CD4-positive, alpha-beta T cell (primary cell): ENCODE data around the gene METTL25. TPM values are rescaled to one million over a fixed set of nuclear protein-coding genes. Genes with fewer than 3 reads are reported as not detected.

Source experiments
- ATAC-seq: fragments of 200-7000 bp; cut with Tn5 transposase; one replicate; pipeline ENCODE4 v1.10.0; 2022; ENCODE audit warnings: mild to moderate bottlenecking; ENCODE audit not compliant: poor library complexity
- CTCF ChIA-PET: fragments of 350-600 bp; sonication (Branson Sonifier 250); formaldehyde crosslinking; loops from one replicate; lab custom pipeline; 2021; ENCODE audit warnings: antibody characterized with exemption, inconsistent platforms; lab: Charles Lee
- POLR2A ChIA-PET: fragments of 350-600 bp; sonication (Branson Sonifier 250); formaldehyde crosslinking; loops from one replicate; lab custom pipeline; 2021; ENCODE audit warnings: antibody characterized with exemption, inconsistent platforms; lab: Charles Lee
- DNase-seq, 14 experiments: peaks; one replicate each; pipeline ENCODE4 v3.0.0-alpha.2; 2013 to 2020; ENCODE audit warnings: mixed read lengths in 2 of 14
- H3K27ac ChIP-seq, 2 donors: one replicate each; pipeline versions ENCODE4 v1.5.1 to v1.7.0; 2013; ENCODE audit warnings: low read length in 2 of 2, low read depth in 1 of 2, mild to moderate bottlenecking in 1 of 2
- H3K27me3 ChIP-seq, 2 experiments: 1 replicate in 1 of 2; 2 replicates in 1 of 2; pipeline versions ENCODE4 v1.6.1 to v1.7.0; 2013; ENCODE audit warnings: low read length in 2 of 2, control low read depth in 1 of 2, mild to moderate bottlenecking in 1 of 2, moderate library complexity in 1 of 2; ENCODE audit not compliant: insufficient read depth in 2 of 2, control insufficient read depth in 1 of 2
- H3K36me3 ChIP-seq: one replicate; pipeline ENCODE4 v1.6.1; 2013; ENCODE audit warnings: low read length, control low read depth; ENCODE audit not compliant: insufficient read depth
- H3K4me1 ChIP-seq: one replicate; pipeline ENCODE4 v1.6.1; 2013; ENCODE audit warnings: low read length, control low read depth; ENCODE audit not compliant: insufficient read depth
- H3K4me3 ChIP-seq: one replicate; pipeline ENCODE4 v1.5.1; 2013; ENCODE audit warnings: mild to moderate bottlenecking, low read length, moderate library complexity
- H3K9me3 ChIP-seq, 2 experiments: 1 replicate in 1 of 2; 2 replicates in 1 of 2; pipeline versions ENCODE4 v1.6.1 to v1.7.0; 2013; ENCODE audit warnings: low read length in 2 of 2, mild to moderate bottlenecking in 2 of 2, control low read depth in 1 of 2, moderate library complexity in 1 of 2; ENCODE audit not compliant: control insufficient read depth in 1 of 2, insufficient read depth in 1 of 2
- H3K27ac Mint-ChIP-seq: one replicate; pipeline ENCODE4 v1.8.0; 2020; ENCODE audit warnings: mixed read lengths
- H3K27me3 Mint-ChIP-seq: one replicate; pipeline ENCODE4 v1.8.0; 2021; ENCODE audit warnings: mixed read lengths
- H3K36me3 Mint-ChIP-seq: one replicate; pipeline ENCODE4 v1.8.0; 2021; ENCODE audit warnings: low read depth, mixed read lengths
- H3K4me1 Mint-ChIP-seq: one replicate; pipeline ENCODE4 v1.8.0; 2021; ENCODE audit warnings: low read depth, mixed read lengths
- H3K4me3 Mint-ChIP-seq: one replicate; pipeline ENCODE4 v1.8.0; 2020; ENCODE audit warnings: mild to moderate bottlenecking, mixed read lengths
- H3K9me3 Mint-ChIP-seq: one replicate; pipeline ENCODE4 v1.8.0; 2020; ENCODE audit warnings: mixed read lengths
- intact Hi-C, 2 experiments: fragments of 100-400 bp; cut with DNase I in 1 of 2; cut with micrococcal nuclease in 1 of 2; formaldehyde crosslinking; loops; one replicate each; pipeline versions ENCODE4 v1.15.1 to v1.9.0; 2023 to 2025; cut with DNase I, micrococcal nuclease
- total RNA-seq, 174 experiments: library from RNA in 2 of 174; stranded (reverse) in 2 of 174; gene quantifications; one replicate each; pipeline ENCODE4 v1.2.3 and lab custom pipeline; 2021 to 2026
- TF ChIP-seq, protein P1 (sequence below): fragments of 200-600 bp; IDR thresholded peaks from one replicate; pipeline ENCODE4 v1.8.0; 2022; ENCODE audit warnings: antibody characterized with exemption, mild to moderate bottlenecking

Gene METTL25
- total RNA-seq, 2 experiments from 2014 or later, result 12.4 to 12.6 TPM

DNA sequence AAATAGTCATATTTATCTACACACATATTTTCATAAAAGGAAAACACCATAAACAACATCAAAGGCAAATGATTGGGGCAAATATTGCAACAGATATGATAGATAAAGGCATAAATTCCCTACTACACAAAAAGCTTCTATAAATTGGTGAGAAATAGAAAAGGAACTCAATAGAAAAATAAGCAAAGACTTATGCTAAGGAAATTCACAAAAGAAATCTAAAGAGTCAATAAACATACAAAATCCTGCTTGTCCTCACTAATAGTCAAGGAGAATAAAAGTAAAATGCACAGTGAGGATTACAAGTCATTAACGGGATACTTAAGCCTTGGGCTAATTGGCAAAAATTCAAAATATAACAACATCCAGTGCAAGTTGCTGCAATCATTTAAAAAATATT is 30.5 kb upstream of the METTL25 start:
- ATAC-seq, result no peak
- POLR2A ChIA-PET, result no interaction called here
- peaks cover 5% of the 10 kb centered on the region for H3K27me3 Mint-ChIP-seq

DNA sequence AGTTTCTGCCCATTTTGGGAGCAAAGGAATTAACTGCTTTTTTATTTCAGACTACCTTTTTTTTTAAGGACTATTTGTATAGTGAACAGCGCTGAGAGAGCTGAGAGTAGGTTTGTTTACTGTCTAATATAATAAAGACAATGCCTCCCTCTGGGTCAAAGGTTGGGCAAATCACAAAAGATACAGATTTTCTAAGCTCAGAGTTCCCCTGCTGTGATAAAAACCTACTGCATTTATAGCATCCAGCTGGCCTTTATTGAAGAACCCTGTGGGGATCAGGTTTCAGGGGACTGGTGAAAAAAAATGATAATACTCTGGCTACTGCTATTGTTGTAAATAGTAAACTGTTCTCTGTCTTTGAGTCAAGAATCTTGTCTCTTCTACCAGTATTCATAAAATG is 28.8 kb upstream of the METTL25 start:
- POLR2A ChIA-PET, result no interaction called here
- no peaks in the 10 kb centered on the region for H3K36me3 ChIP-seq
- H3K27ac Mint-ChIP-seq, result no peak overlapping the region

More for the DNA sequence above, 30.5 kb upstream of the METTL25 start:
- H3K4me1 Mint-ChIP-seq, result no peaks in the 10 kb centered on the region
- TF ChIP-seq, protein P1, sequence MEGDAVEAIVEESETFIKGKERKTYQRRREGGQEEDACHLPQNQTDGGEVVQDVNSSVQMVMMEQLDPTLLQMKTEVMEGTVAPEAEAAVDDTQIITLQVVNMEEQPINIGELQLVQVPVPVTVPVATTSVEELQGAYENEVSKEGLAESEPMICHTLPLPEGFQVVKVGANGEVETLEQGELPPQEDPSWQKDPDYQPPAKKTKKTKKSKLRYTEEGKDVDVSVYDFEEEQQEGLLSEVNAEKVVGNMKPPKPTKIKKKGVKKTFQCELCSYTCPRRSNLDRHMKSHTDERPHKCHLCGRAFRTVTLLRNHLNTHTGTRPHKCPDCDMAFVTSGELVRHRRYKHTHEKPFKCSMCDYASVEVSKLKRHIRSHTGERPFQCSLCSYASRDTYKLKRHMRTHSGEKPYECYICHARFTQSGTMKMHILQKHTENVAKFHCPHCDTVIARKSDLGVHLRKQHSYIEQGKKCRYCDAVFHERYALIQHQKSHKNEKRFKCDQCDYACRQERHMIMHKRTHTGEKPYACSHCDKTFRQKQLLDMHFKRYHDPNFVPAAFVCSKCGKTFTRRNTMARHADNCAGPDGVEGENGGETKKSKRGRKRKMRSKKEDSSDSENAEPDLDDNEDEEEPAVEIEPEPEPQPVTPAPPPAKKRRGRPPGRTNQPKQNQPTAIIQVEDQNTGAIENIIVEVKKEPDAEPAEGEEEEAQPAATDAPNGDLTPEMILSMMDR, result no peak
- intact Hi-C loops, result loop anchor here (1.0 to 10.0 kb wide), 3 partner anchors 683 to 1387 kb away; no protein-coding TSS in a partner anchor
- no peak overlapping the region for H3K4me3 Mint-ChIP-seq
- no peak overlapping the region for H3K4me3 ChIP-seq
- CTCF ChIA-PET, result no interaction called here
- H3K27ac Mint-ChIP-seq, result no peak overlapping the region
- no peaks in the 10 kb centered on the region for H3K9me3 ChIP-seq
- no peak for DNase-seq
- H3K36me3 Mint-ChIP-seq, result no peaks in the 10 kb centered on the region
- H3K27ac ChIP-seq, result no peak overlapping the region
- no peaks in the 10 kb centered on the region for H3K4me1 ChIP-seq
- H3K36me3 ChIP-seq, result no peaks in the 10 kb centered on the region
- H3K9me3 Mint-ChIP-seq, result no peaks in the 10 kb centered on the region
- H3K27me3 ChIP-seq, result no peaks in the 10 kb centered on the region

DNA sequence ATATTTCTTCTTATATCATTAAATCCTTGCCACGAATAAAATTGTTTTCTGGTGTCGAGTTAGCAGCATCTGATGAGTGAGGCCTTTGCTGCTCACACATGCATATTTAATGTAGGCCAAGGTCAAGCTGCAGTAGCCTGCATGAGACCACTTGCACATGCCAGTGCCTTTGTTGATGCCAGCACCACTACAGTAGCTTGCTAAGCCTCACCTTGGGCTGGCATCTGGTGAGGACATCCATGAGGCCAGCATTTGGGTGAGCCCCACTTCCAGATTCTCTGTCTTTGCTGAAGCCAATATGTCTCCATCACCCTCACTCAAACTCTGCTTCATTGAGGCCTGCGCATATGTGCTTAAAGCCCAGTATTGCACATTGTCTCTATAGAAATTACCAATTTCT is 8.2 kb upstream of the METTL25 start:
- DNase-seq, result no peak
- H3K36me3 ChIP-seq, result peaks cover 44% of the 10 kb centered on the region
- CTCF ChIA-PET, result no interaction called here
- no peaks in the 10 kb centered on the region for H3K27me3 ChIP-seq
- no peaks in the 10 kb centered on the region for H3K9me3 Mint-ChIP-seq
- H3K9me3 ChIP-seq, result no peaks in the 10 kb centered on the region
- H3K27ac Mint-ChIP-seq, result no peak overlapping the region
- H3K36me3 Mint-ChIP-seq, result peaks cover 65% of the 10 kb centered on the region
- POLR2A ChIA-PET, result interaction anchor here (1.6 kb wide), 1 partner anchor 8 kb away, joined by 4 read pairs; the partner anchor contains the start of genes CCDC59 and METTL25
- no peaks in the 10 kb centered on the region for H3K4me1 ChIP-seq
- H3K27ac ChIP-seq, result no peak overlapping the region
- H3K27me3 Mint-ChIP-seq, result no peaks in the 10 kb centered on the region
- intact Hi-C loops, result loop anchor here in 1 of 2 experiments (10.0 kb wide), 1 partner anchor 705 kb away; no protein-coding TSS in a partner anchor
- TF ChIP-seq, protein P1, result no peak
- peaks cover 5% of the 10 kb centered on the region for H3K4me1 Mint-ChIP-seq
- ATAC-seq, result no peak
- no peak overlapping the region for H3K4me3 Mint-ChIP-seq
- H3K4me3 ChIP-seq, result no peak overlapping the region

More for the DNA sequence above, 28.8 kb upstream of the METTL25 start:
- DNase-seq (no peak), ATAC-seq (no peak)
- intact Hi-C loops, result loop anchor here in 1 of 2 experiments (10.0 kb wide), 1 partner anchor 1385 kb away; no protein-coding TSS in a partner anchor
- H3K9me3 ChIP-seq, result no peaks in the 10 kb centered on the region
- H3K27ac ChIP-seq, result no peak overlapping the region
- H3K27me3 ChIP-seq, result no peaks in the 10 kb centered on the region
- no peaks in the 10 kb centered on the region for H3K36me3 Mint-ChIP-seq
- peaks cover 11% of the 10 kb centered on the region for H3K27me3 Mint-ChIP-seq
- no peaks in the 10 kb centered on the region for H3K9me3 Mint-ChIP-seq
- TF ChIP-seq, protein P1, result no peak
- CTCF ChIA-PET, result no interaction called here
- no peaks in the 10 kb centered on the region for H3K4me1 ChIP-seq
- H3K4me3 ChIP-seq, result no peak overlapping the region
- H3K4me3 Mint-ChIP-seq, result no peak overlapping the region
- no peaks in the 10 kb centered on the region for H3K4me1 Mint-ChIP-seq
